SU-DHL-6 (cell line): ENCODE measurements around the gene KRT8.
"Not testable (repeated sequence)": the region's sequence is repeated elsewhere in the genome, so short reads cannot be mapped to it uniquely, and the experiment has no call there.

Source experiments
- EZH2phosphoT487 ChIP-seq: fragments of 200-600 bp; sonication (generic), shearing (Covaris generic); conservative IDR thresholded peaks from 2 replicates; pipeline ENCODE4 v1.6.1; 2018; ENCODE audit warnings: mild to moderate bottlenecking, antibody characterized with exemption, low read length, moderate library complexity, mixed read lengths
- TF ChIP-seq, protein P1 (sequence below): fragments of 200-600 bp; sonication (generic); IDR thresholded peaks from one replicate; pipeline ENCODE4 v1.5.1; 2017; ENCODE audit warnings: antibody characterized with exemption, mild to moderate bottlenecking, low read length, moderate library complexity; ENCODE audit not compliant: insufficient read depth, poor library complexity, severe bottlenecking

DNA sequence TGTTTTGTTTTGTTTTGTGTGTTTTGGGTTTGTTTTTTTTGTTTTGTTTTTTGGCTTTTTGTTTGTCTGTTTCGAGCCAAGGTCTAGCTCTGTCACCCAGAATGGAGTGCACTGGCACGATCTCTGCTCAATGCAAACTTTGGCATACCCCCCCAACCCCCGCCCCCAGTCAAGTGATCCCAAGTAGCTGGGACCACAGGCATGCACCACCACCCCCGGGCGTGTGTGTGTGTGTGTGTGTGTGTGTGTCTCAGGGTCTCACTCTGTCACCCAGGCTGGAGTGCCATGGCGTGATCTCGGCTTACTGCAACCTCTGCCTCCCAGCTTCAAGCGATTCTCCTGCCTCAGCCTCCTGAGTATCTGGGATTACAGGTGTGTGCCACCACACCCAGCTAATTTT, 24.4 kb downstream of the KRT8 start:
- TF ChIP-seq, protein P1, sequence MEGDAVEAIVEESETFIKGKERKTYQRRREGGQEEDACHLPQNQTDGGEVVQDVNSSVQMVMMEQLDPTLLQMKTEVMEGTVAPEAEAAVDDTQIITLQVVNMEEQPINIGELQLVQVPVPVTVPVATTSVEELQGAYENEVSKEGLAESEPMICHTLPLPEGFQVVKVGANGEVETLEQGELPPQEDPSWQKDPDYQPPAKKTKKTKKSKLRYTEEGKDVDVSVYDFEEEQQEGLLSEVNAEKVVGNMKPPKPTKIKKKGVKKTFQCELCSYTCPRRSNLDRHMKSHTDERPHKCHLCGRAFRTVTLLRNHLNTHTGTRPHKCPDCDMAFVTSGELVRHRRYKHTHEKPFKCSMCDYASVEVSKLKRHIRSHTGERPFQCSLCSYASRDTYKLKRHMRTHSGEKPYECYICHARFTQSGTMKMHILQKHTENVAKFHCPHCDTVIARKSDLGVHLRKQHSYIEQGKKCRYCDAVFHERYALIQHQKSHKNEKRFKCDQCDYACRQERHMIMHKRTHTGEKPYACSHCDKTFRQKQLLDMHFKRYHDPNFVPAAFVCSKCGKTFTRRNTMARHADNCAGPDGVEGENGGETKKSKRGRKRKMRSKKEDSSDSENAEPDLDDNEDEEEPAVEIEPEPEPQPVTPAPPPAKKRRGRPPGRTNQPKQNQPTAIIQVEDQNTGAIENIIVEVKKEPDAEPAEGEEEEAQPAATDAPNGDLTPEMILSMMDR: not testable (repeated sequence)
- not testable (repeated sequence) for TF ChIP-seq EZH2phosphoT487
